Tibial artery (tissue), 4 donors: Measurements from ENCODE around the gene PRKCQ.

ENCODE experiments used
- DNase-seq, 2 donors: peaks; one replicate each; pipeline ENCODE4 v3.0.0-alpha.2; 2019
- H3K27ac ChIP-seq, 2 donors: fragments of 200-600 bp; sonication (generic) in 1 of 2; 1 replicate in 1 of 2; 2 replicates in 1 of 2; pipeline ENCODE4 v1.5.1; 2018 to 2019; ENCODE audit warnings: mild to moderate bottlenecking in 1 of 2
- H3K27me3 ChIP-seq, 2 donors: fragments of 200-600 bp; sonication (generic) in 1 of 2; one replicate each; pipeline versions ENCODE4 v1.5.1 to v1.6.0; 2016 to 2019
- H3K36me3 ChIP-seq, 3 donors: fragments of 200-600 bp; sonication (generic) in 2 of 3; one replicate each; pipeline ENCODE4 v1.5.1; 2016 to 2019; ENCODE audit warnings: mild to moderate bottlenecking in 2 of 3
- H3K4me1 ChIP-seq, 4 donors: fragments of 200-600 bp; sonication (generic) in 2 of 4; 1 replicate in 3 of 4; 2 replicates in 1 of 4; pipeline ENCODE4 v1.5.1; 2016 to 2019
- H3K4me3 ChIP-seq, 2 donors: fragments of 200-600 bp; sonication (generic) in 1 of 2; 1 replicate in 1 of 2; 2 replicates in 1 of 2; pipeline ENCODE4 v1.5.1; 2018 to 2019; ENCODE audit warnings: mild to moderate bottlenecking in 2 of 2
- H3K9me3 ChIP-seq, 3 donors: fragments of 200-600 bp; sonication (generic) in 1 of 3; one replicate each; pipeline ENCODE4 v1.5.1; 2016 to 2019
- intact Hi-C: fragments of 100-400 bp; cut with DNase I; formaldehyde crosslinking; loops from one replicate; pipeline ENCODE4 v1.15.0; 2023; ENCODE audit warnings: low total_unique reads
- TF ChIP-seq, protein P1 (sequence below), 2 experiments: fragments of 200-600 bp in 1 of 2; fragments of 450-650 bp in 1 of 2; IDR thresholded peaks; one replicate each; pipeline ENCODE4 v1.5.1; 2017 to 2019; ENCODE audit warnings: antibody characterized with exemption in 2 of 2, mild to moderate bottlenecking in 1 of 2, moderate library complexity in 1 of 2

Gene PRKCQ

GRCh38 chr10:6595499-6595898, 15.4 kb upstream of the PRKCQ start:
- DNase-seq, result no peak

GRCh38 chr10:6593241-6593671, 13.2 kb upstream of the PRKCQ start:
- Histone ChIP-seq H3K36me3 (no peaks in the 10 kb centered on the region), H3K27me3 (no peaks in the 10 kb centered on the region), H3K27ac (no peak overlapping the region), H3K4me1 (no peaks in the 10 kb centered on the region), H3K9me3 (no peaks in the 10 kb centered on the region), H3K4me3 (no peak overlapping the region)
- intact Hi-C loops, result no loop called here
- DNase-seq, result no peak
- TF ChIP-seq, protein P1, sequence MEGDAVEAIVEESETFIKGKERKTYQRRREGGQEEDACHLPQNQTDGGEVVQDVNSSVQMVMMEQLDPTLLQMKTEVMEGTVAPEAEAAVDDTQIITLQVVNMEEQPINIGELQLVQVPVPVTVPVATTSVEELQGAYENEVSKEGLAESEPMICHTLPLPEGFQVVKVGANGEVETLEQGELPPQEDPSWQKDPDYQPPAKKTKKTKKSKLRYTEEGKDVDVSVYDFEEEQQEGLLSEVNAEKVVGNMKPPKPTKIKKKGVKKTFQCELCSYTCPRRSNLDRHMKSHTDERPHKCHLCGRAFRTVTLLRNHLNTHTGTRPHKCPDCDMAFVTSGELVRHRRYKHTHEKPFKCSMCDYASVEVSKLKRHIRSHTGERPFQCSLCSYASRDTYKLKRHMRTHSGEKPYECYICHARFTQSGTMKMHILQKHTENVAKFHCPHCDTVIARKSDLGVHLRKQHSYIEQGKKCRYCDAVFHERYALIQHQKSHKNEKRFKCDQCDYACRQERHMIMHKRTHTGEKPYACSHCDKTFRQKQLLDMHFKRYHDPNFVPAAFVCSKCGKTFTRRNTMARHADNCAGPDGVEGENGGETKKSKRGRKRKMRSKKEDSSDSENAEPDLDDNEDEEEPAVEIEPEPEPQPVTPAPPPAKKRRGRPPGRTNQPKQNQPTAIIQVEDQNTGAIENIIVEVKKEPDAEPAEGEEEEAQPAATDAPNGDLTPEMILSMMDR (IDR thresholded peaks at IDR 0.05), result no peak

More at GRCh38 chr10:6595499-6595898, 15.4 kb upstream of the PRKCQ start:
- no peak overlapping the region for H3K4me3 ChIP-seq
- intact Hi-C loops, result no loop called here
- H3K27me3 ChIP-seq, result no peaks in the 10 kb centered on the region
- TF ChIP-seq, protein P1 (IDR thresholded peaks at IDR 0.05), result no peak
- no peaks in the 10 kb centered on the region for H3K4me1 ChIP-seq
- H3K9me3 ChIP-seq, result no peaks in the 10 kb centered on the region
- no peaks in the 10 kb centered on the region for H3K36me3 ChIP-seq
- no peak overlapping the region for H3K27ac ChIP-seq

GRCh38 chr10:6592080-6592479, 12.0 kb upstream of the PRKCQ start:
- Histone ChIP-seq H3K27me3 (no peaks in the 10 kb centered on the region), H3K27ac (no peak overlapping the region), H3K36me3 (no peaks in the 10 kb centered on the region), H3K4me1 (no peaks in the 10 kb centered on the region), H3K4me3 (no peak overlapping the region), H3K9me3 (no peaks in the 10 kb centered on the region)
- DNase-seq, result no peak
- intact Hi-C loops, result no loop called here
- TF ChIP-seq, protein P1 (IDR thresholded peaks at IDR 0.05), result no peak

- DNase-seq, result no peak
Observed at GRCh38 chr10:6591668-6592067, 11.6 kb upstream of the PRKCQ start.

GRCh38 chr10:6590100-6590499, 10.0 kb upstream of the PRKCQ start:
- intact Hi-C loops, result no loop called here
- Histone ChIP-seq H3K4me3 (no peak overlapping the region), H3K36me3 (no peaks in the 10 kb centered on the region), H3K4me1 (no peaks in the 10 kb centered on the region), H3K9me3 (no peaks in the 10 kb centered on the region), H3K27me3 (no peaks in the 10 kb centered on the region), H3K27ac (no peak overlapping the region)
- TF ChIP-seq, protein P1 (IDR thresholded peaks at IDR 0.05), result no peak
- DNase-seq, result no peak

More at GRCh38 chr10:6591668-6592067, 11.6 kb upstream of the PRKCQ start:
- Histone ChIP-seq H3K27me3 (no peaks in the 10 kb centered on the region), H3K9me3 (no peaks in the 10 kb centered on the region), H3K27ac (no peak overlapping the region), H3K4me1 (no peaks in the 10 kb centered on the region), H3K36me3 (no peaks in the 10 kb centered on the region), H3K4me3 (no peak overlapping the region)
- intact Hi-C loops, result no loop called here
- TF ChIP-seq, protein P1 (IDR thresholded peaks at IDR 0.05), result no peak
